ENCODE data around the gene PRIM2. TPM values are rescaled to one million over a fixed set of nuclear protein-coding genes. Genes with fewer than 3 reads are reported as not detected.

The PRIM2 gene
- total RNA-seq, 1 experiment from 2014 or later: 30.7 TPM

DNA sequence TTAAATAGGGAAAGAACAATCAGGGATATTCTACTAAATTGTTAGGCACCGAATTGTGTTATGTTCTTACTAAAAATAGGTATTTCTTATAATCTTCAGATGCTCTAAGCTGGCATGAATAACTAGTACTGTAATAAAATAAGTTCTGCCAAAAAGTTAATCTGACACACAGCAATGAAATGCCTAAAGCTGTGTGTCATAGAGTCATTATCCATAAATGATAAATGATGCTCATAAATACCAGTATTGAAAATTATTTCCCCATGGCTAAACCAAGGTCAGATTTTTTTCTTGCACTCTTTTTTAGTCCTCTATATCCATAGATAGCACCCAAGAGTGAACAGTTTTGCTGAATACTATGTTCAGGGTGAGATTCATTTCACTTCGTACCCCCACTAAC is 11.7 kb upstream of the PRIM2 start:
- no peak for TF ChIP-seq REST (IDR thresholded peaks at IDR 0.05; ENCODE audit: insufficient read depth in 1 of 2, low read depth in 2 of 2, low read length in 1 of 2)
- TF ChIP-seq TCF7L2 (IDR thresholded peaks at IDR 0.05; ENCODE audit: low read depth, low read length): no peak
- no peak for TF ChIP-seq SIN3A (IDR thresholded peaks at IDR 0.05; ENCODE audit: borderline replicate concordance, insufficient read depth, low read depth, low read length)
- Histone ChIP-seq H3K27ac (ENCODE audit: low read length) (no peak overlapping the region), H3K27me3 (ENCODE audit: control insufficient read depth, insufficient read depth, low read length) (no peaks in the 10 kb centered on the region), H3K4me3 (ENCODE audit: low read depth in 2 of 2, low read length in 2 of 2) (no peak overlapping the region), H3K9me3 (ENCODE audit: control insufficient read depth, insufficient read depth, low read depth, low read length) (no peaks in the 10 kb centered on the region), H3K36me3 (ENCODE audit: control insufficient read depth, insufficient read depth, low read length) (no peaks in the 10 kb centered on the region), H3K4me1 (ENCODE audit: control insufficient read depth, insufficient read depth, low read length) (no peaks in the 10 kb centered on the region)
- in situ Hi-C loops (cut with HindIII; ENCODE audit: low pct_unique_long_range_greater_than_20kb, low sequenced_read_pairs): no loop called here
- ChIA-PET CTCF (no interaction called here), POLR2A (no interaction called here)
- intact Hi-C loops (cut with micrococcal nuclease; ENCODE audit: unreplicated experiment): no loop called here
- no TSS peak for BruUV-seq (replicated peaks)
- DNase-seq (ENCODE audit: low read depth, low spot score): no peak
- ATAC-seq: no peak

DNA sequence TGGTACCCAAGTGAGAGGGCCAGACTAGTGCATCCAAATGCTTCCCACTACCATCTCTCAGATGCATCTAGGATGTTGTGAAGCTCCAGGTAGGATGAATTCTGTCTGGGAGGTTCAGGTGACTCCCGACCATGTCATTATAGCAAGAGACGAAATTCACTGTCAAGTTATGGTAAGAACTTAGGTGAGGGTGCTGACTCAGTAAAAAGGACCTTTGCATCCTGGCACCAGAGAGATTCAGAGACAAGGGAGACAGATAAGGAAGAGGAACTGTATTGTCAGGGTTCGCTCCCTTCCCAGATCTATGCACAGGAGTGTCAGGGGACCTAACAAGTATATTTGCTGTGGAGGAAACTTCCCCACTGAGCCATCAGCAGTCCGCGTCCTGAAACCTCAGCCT is 11.2 kb upstream of the PRIM2 start:
- H3K27ac ChIP-seq (ENCODE audit: low read length): no peak overlapping the region
- DNase-seq (ENCODE audit: low read depth, low spot score) (no peak), ATAC-seq (peak; percentile 45; the same call in 1 of the 2 replicates)
- ChIA-PET CTCF (no interaction called here), POLR2A (no interaction called here)
- BruUV-seq (replicated peaks): no TSS peak
- H3K4me1 ChIP-seq (ENCODE audit: control insufficient read depth, insufficient read depth, low read length): no peaks in the 10 kb centered on the region
- no peak for TF ChIP-seq REST (IDR thresholded peaks at IDR 0.05; ENCODE audit: insufficient read depth in 1 of 2, low read depth in 2 of 2, low read length in 1 of 2)
- TF ChIP-seq CTCF (IDR thresholded peaks at IDR 0.05): no peak
- no peak for TF ChIP-seq POLR2AphosphoS5 (IDR thresholded peaks at IDR 0.05; ENCODE audit: low read depth, low read length)
- TF ChIP-seq SIN3A (IDR thresholded peaks at IDR 0.05; ENCODE audit: borderline replicate concordance, insufficient read depth, low read depth, low read length): no peak
- TF ChIP-seq TCF7L2 (IDR thresholded peaks at IDR 0.05; ENCODE audit: low read depth, low read length): no peak
- H3K4me3 ChIP-seq (ENCODE audit: low read depth in 2 of 2, low read length in 2 of 2): no peak overlapping the region
- in situ Hi-C loops (cut with HindIII; ENCODE audit: low pct_unique_long_range_greater_than_20kb, low sequenced_read_pairs): no loop called here
- intact Hi-C loops (cut with micrococcal nuclease; ENCODE audit: unreplicated experiment): no loop called here
- H3K36me3 ChIP-seq (ENCODE audit: control insufficient read depth, insufficient read depth, low read length): no peaks in the 10 kb centered on the region
- no peaks in the 10 kb centered on the region for H3K9me3 ChIP-seq (ENCODE audit: control insufficient read depth, insufficient read depth, low read depth, low read length)
- H3K27me3 ChIP-seq (ENCODE audit: control insufficient read depth, insufficient read depth, low read length): no peaks in the 10 kb centered on the region

All from Panc1 (cell line).